ENCODE data around the gene GEN1.
"Not testable (repeated sequence)": the region's sequence is repeated elsewhere in the genome, so short reads cannot be mapped to it uniquely, and the experiment has no call there.

Gene GEN1

DNA sequence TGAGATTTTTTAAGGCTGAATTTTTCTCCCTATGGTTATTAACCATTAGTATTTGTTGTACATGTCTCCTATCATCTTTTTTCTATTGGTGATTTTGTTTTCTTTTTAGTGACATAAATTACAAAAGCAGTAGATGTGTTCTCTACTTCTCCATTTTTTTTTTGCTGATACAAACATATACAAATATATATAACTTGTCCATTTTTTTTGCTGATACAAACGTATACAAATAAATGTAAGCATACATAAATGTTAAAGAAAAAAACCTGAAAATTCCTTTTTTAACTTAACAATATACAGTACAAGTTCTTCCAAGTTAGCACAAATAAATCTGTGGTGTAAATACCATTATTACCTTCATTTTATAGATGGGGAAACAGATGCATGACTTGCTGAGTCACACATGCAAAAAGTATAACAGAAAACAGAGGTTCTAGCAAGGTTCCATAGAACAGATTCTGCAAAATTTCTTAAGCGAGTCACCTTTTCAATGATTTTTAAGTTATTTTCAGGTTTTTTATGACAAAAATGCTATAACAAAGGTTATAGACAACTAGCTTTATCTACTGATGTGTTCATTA is 64.4 kb downstream of the GEN1 start:
- Histone ChIP-seq H3K4me1 (ENCODE audit: control insufficient read depth, low read depth, low read length) (peaks cover 6% of the 10 kb centered on the region), H3K4me3 (ENCODE audit: low read length) (no peak overlapping the region), H3K27me3 (ENCODE audit: control insufficient read depth, insufficient read depth, low read length) (no peaks in the 10 kb centered on the region), H3K36me3 (ENCODE audit: control insufficient read depth, low read depth, low read length) (no peaks in the 10 kb centered on the region), H3K9ac (ENCODE audit: low read length) (no peak overlapping the region), H3K9me3 (ENCODE audit: control insufficient read depth, low read depth, low read length) (no peaks in the 10 kb centered on the region), H3K27ac (ENCODE audit: low read length) (no peak overlapping the region)

DNA sequence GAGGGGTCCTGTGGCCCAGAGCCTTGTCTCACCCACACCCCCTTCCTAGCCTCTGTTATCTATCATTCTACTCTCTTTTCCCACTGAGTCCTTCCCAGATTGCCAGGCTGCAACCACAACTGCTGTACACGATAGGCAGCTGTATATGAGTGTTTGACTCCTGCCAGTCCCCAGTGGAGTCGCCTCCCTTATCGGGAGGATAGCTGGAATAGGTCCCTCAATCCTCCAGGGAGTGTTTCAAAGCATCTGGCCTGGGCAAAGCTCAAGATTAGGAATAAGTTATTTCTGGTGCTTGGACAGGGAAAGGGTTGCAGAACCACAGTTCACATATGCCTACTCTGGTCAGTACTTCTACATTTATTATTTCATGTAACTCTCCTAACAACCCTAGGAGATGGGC is 67.1 kb downstream of the GEN1 start:
- Histone ChIP-seq H3K9ac (ENCODE audit: low read length) (no peak overlapping the region), H3K36me3 (ENCODE audit: control insufficient read depth, low read depth, low read length) (no peaks in the 10 kb centered on the region), H3K27me3 (ENCODE audit: control insufficient read depth, insufficient read depth, low read length) (peaks cover 4% of the 10 kb centered on the region), H3K4me1 (ENCODE audit: control insufficient read depth, low read depth, low read length) (peaks cover 6% of the 10 kb centered on the region), H3K27ac (ENCODE audit: low read length) (no peak overlapping the region), H3K4me3 (ENCODE audit: low read length) (no peak overlapping the region), H3K9me3 (ENCODE audit: control insufficient read depth, low read depth, low read length) (no peaks in the 10 kb centered on the region)

DNA sequence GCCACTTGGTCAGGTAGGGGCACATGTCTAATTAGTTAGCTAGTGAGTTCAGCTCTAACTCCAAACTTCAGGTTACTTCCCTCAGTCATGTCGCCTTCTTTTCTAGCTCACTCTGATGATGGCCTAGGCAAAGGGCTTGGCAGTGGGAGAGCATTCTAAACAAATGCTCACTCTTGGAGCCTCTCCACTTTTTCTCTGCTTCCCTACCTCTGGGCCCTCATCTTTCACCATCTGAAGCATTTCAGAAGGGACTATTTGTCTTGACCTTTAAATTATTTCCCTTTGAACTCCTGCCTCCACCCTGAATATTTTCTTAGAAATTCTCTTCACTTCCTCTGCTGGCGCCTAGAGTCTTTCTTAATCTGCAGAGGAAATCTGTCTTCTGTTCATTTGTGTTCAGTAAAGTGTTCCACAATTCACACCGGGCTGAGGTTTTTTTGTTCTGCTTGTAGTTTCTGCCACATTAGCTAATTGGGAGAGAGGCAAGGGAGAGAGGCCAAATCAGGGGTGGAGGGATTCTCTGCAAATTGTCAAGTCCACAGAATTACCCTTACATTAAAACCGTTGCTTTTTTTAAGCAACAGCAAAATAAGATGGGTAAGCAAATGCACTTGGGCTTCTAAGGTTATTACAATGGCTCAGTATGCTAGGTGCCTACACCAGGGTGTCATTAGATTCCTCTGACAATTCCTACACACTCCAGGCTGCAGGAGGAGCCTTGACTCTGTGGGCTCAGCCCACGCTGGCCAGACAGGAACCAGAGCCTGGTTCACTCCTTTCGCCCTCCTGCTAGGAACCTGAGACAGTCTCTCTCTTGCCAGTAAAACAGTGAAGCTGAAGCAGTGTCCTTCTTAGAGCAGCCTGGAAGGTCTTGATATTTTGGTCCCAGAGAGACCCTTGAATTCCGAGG is 67.9 kb downstream of the GEN1 start:
- H3K27me3 ChIP-seq (ENCODE audit: control insufficient read depth, insufficient read depth, low read length) = peaks cover 4% of the 10 kb centered on the region
- H3K4me1 ChIP-seq (ENCODE audit: control insufficient read depth, low read depth, low read length) = peaks cover 6% of the 10 kb centered on the region
- H3K9ac ChIP-seq (ENCODE audit: low read length) = no peak overlapping the region
- H3K4me3 ChIP-seq (ENCODE audit: low read length) = no peak overlapping the region
- H3K27ac ChIP-seq (ENCODE audit: low read length) = no peak overlapping the region
- H3K36me3 ChIP-seq (ENCODE audit: control insufficient read depth, low read depth, low read length) = no peaks in the 10 kb centered on the region
- H3K9me3 ChIP-seq (ENCODE audit: control insufficient read depth, low read depth, low read length) = no peaks in the 10 kb centered on the region

DNA sequence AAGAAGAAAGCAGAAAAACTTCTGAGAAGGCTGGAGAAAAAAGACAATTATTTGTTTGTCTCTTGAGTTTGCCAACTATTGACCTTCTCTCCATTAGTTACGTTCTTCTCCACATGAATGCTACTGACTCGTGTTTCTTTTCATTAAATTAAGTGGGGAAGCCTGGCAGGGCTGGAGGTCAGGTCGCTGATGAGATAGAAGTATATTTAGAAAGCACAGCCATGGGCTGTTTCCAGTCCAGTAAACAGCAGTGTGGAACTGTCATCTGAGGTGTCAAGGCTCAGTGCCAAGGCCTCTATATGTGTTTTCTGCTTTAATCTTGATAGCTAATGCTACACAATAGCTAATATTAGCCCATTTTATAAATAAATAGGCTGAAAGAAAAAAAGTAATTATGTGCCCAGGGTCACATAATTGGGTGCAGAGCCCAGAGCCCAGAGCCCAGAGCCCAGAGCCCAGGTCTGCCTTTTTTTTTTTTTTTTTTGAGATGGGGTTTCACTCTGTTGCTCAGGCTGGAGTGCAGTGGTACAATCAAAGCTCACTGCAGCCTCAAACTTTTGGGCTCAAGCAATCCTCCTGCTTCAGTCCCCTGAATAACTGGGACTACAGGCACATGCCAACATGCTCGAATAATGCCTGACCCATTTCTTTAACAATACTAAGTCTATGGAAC is 68.6 kb downstream of the GEN1 start:
- H3K9ac ChIP-seq (ENCODE audit: low read length) = no peak overlapping the region

DNA sequence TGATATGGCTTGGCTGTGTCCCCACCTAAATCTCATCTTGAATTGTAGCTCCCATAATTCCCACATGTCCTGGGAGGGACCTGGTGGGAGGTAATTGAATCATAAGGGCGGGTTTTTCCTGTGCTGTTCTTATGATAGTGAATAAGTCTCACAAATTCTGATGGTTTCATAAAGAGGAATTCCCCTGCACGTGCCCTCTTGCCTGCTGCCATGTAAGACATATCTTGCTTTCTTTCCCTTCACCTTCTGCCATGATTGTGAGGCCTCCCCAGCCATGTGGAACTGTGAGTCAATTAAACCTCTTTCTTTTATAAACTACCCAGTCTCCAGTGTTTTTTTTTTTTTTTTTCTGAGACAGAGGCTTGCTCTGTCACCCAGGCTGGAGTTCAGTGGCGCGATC is 69.7 kb downstream of the GEN1 start:
- not testable (repeated sequence) for H3K9me3 ChIP-seq (ENCODE audit: control insufficient read depth, low read depth, low read length); H3K27me3 ChIP-seq (ENCODE audit: control insufficient read depth, insufficient read depth, low read length); H3K9ac ChIP-seq (ENCODE audit: low read length); H3K4me3 ChIP-seq (ENCODE audit: low read length); H3K27ac ChIP-seq (ENCODE audit: low read length); H3K36me3 ChIP-seq (ENCODE audit: control insufficient read depth, low read depth, low read length)
- peaks cover 11% of the 10 kb centered on the region for H3K4me1 ChIP-seq (ENCODE audit: control insufficient read depth, low read depth, low read length)

More for the DNA sequence above, 68.6 kb downstream of the GEN1 start:
- no peak overlapping the region for H3K27ac ChIP-seq (ENCODE audit: low read length)
- H3K4me3 ChIP-seq (ENCODE audit: low read length) = no peak overlapping the region
- H3K36me3 ChIP-seq (ENCODE audit: control insufficient read depth, low read depth, low read length) = no peaks in the 10 kb centered on the region
- H3K9me3 ChIP-seq (ENCODE audit: control insufficient read depth, low read depth, low read length) = no peaks in the 10 kb centered on the region
- H3K4me1 ChIP-seq (ENCODE audit: control insufficient read depth, low read depth, low read length) = peaks cover 11% of the 10 kb centered on the region
- peaks cover 4% of the 10 kb centered on the region for H3K27me3 ChIP-seq (ENCODE audit: control insufficient read depth, insufficient read depth, low read length)

DNA sequence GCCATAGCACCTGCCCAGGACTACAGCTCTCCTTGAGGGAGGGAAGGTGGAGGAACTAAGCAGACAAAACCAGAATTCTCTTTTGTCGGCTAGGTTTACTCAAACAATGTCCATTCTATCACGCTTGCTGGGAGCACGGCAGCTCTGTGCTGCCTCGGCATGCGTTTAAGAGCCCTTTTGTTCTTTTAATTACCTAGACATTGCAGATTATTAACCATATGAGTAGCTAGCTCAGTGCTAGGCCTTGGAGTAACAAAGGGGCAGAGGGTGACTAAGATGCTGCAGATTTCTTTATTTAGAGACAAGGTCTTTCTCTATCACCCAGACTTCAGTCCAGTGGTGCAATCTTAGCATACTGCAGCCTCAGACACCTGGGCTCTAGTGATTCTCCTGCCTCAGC is 73.4 kb downstream of the GEN1 start:
- peaks cover 17% of the 10 kb centered on the region for H3K4me1 ChIP-seq (ENCODE audit: control insufficient read depth, low read depth, low read length)
- no peak overlapping the region for H3K9ac ChIP-seq (ENCODE audit: low read length)
- peaks cover 28% of the 10 kb centered on the region for H3K27me3 ChIP-seq (ENCODE audit: control insufficient read depth, insufficient read depth, low read length)
- H3K4me3 ChIP-seq (ENCODE audit: low read length) = no peak overlapping the region
- no peaks in the 10 kb centered on the region for H3K9me3 ChIP-seq (ENCODE audit: control insufficient read depth, low read depth, low read length)
- no peak overlapping the region for H3K27ac ChIP-seq (ENCODE audit: low read length)
- no peaks in the 10 kb centered on the region for H3K36me3 ChIP-seq (ENCODE audit: control insufficient read depth, low read depth, low read length)

DNA sequence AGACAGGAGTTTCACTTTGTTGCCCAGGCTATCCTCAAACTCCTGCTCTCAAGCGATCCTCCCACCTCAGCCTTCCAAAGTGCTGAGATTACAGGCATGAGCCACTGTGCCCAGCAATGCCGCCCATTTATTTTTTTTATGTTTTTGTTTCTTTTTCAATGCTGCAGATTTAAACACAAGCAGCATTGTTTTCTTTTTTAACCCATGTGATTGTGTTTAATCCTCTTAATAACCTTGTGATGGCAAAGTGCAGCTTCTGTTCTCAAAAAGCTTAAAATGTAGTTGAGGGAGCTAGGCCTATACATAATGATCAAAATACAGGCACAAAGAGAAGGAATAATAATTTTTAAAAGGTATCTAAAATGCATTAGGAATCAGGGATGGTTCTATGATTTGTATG is 73.8 kb downstream of the GEN1 start:
- Histone ChIP-seq H3K4me3 (ENCODE audit: low read length) (no peak overlapping the region), H3K36me3 (ENCODE audit: control insufficient read depth, low read depth, low read length) (no peaks in the 10 kb centered on the region), H3K9me3 (ENCODE audit: control insufficient read depth, low read depth, low read length) (no peaks in the 10 kb centered on the region), H3K4me1 (ENCODE audit: control insufficient read depth, low read depth, low read length) (peaks cover 14% of the 10 kb centered on the region), H3K27ac (ENCODE audit: low read length) (no peak overlapping the region), H3K27me3 (ENCODE audit: control insufficient read depth, insufficient read depth, low read length) (peaks cover 28% of the 10 kb centered on the region), H3K9ac (ENCODE audit: low read length) (no peak overlapping the region)

DNA sequence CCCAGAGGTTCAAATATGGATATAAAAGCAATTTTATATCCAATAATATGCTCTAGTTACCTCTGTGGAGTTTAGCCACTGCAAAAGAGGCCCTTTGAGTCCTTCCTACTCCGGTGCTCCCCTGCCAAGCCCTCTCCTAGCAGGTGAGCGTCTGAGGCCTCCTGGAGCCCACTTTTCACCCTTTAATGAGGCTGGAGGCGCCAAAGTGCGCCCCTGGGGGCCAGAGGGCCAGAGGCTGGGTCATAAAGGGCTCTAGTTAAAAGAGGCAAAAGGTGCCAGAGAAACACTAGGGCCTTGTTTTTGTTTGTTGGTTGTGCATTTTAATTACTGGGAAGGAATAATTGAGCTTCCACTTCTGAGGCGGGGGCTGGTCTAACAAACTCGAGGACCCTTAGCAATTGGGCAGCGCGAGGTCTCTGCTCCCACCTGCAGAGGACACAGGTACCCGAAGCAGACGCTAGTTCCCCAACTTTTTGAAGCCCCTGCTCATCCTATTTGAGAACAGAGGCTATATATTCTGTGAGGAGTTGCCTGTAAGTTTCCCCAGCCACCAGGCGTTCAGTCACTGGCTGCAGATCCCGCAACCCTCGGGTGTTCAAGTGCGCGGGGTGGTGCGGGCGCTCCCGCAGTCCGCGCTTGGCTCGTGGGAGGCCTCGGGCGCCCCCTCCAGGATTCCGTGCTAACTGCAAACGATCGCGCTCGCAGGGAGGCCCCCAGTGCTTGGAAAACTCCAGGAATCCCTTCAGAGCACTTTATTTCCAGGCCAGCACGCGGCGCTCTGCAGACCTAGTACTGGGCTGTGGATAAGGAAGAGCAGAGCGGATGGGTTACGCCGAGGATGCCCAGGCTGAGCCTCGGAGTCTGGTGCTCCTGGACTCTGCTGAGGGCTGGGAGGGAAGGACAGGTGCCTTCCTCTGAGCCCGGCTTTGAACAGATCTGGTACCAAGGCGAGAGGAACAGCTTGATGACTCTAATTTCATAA is 76.4 kb downstream of the GEN1 start:
- Histone ChIP-seq H3K27ac (ENCODE audit: low read length) (no peak overlapping the region), H3K4me1 (ENCODE audit: control insufficient read depth, low read depth, low read length) (peaks cover 14% of the 10 kb centered on the region), H3K36me3 (ENCODE audit: control insufficient read depth, low read depth, low read length) (no peaks in the 10 kb centered on the region), H3K9me3 (ENCODE audit: control insufficient read depth, low read depth, low read length) (no peaks in the 10 kb centered on the region), H3K27me3 (ENCODE audit: control insufficient read depth, insufficient read depth, low read length) (peaks cover 28% of the 10 kb centered on the region), H3K4me3 (ENCODE audit: low read length) (peak overlapping the region; percentile 42), H3K9ac (ENCODE audit: low read length) (no peak overlapping the region)

DNA sequence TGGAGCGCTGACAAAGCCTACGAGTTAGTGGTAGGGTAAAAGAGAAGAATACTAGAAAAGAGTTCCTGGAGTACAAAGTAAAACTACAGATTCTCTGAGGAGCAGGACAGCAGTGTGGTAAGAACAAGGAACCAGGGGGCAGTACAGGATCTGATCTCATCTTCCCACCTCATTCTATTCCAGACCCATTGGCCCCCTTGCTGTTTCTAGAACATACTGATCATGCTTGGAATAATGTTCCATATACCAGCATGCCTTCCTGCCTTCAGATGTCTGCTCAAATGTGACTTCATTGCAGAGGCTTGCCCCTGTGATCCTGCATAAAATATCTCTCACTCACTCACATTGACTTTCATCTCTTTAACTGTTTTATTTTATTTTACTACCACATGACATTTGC is 81.6 kb downstream of the GEN1 start:
- Histone ChIP-seq H3K27me3 (ENCODE audit: control insufficient read depth, insufficient read depth, low read length) (peaks cover 8% of the 10 kb centered on the region), H3K9me3 (ENCODE audit: control insufficient read depth, low read depth, low read length) (no peaks in the 10 kb centered on the region), H3K4me3 (ENCODE audit: low read length) (no peak overlapping the region), H3K9ac (ENCODE audit: low read length) (no peak overlapping the region), H3K36me3 (ENCODE audit: control insufficient read depth, low read depth, low read length) (no peaks in the 10 kb centered on the region), H3K27ac (ENCODE audit: low read length) (no peak overlapping the region), H3K4me1 (ENCODE audit: control insufficient read depth, low read depth, low read length) (peaks cover 5% of the 10 kb centered on the region)
